NK-92 (cell line): ENCODE data around the gene TRPM3.
"Not testable (repeated sequence)": the region's sequence is repeated elsewhere in the genome, so short reads cannot be mapped to it uniquely, and the experiment has no call there.

Experiments used
- DNase-seq: peaks from one replicate; lab custom pipeline; 2025; ENCODE audit not compliant: unreplicated experiment; lab: John Stamatoyannopoulos, UW

The TRPM3 gene

GRCh38 chr9:70778568-70778967, 342.9 kb downstream of the TRPM3 start:
- no peak for DNase-seq

GRCh38 chr9:70773579-70773978, 347.8 kb downstream of the TRPM3 start:
- no peak for DNase-seq

GRCh38 chr9:70772601-70773000, 348.8 kb downstream of the TRPM3 start:
- no peak for DNase-seq

- DNase-seq = no peak
Measured at GRCh38 chr9:70765946-70766345, 355.5 kb downstream of the TRPM3 start.

- DNase-seq = no peak
Measured at GRCh38 chr9:70761139-70761670, 360.2 kb downstream of the TRPM3 start.

GRCh38 chr9:70760228-70760627, 361.2 kb downstream of the TRPM3 start:
- DNase-seq = no peak

GRCh38 chr9:70753311-70753710, 368.1 kb downstream of the TRPM3 start:
- DNase-seq = no peak

GRCh38 chr9:70749066-70749465, 372.4 kb downstream of the TRPM3 start:
- DNase-seq = no peak

- no peak for DNase-seq
Measured at GRCh38 chr9:70747261-70747718, 374.1 kb downstream of the TRPM3 start.

GRCh38 chr9:70746760-70747159, 374.7 kb downstream of the TRPM3 start:
- DNase-seq = no peak

- no peak for DNase-seq
Measured at GRCh38 chr9:70746316-70746715, 375.1 kb downstream of the TRPM3 start.

- DNase-seq = not testable (repeated sequence)
Measured at GRCh38 chr9:70724794-70725193, 396.6 kb downstream of the TRPM3 start.

GRCh38 chr9:70724025-70724424, 397.4 kb downstream of the TRPM3 start:
- DNase-seq = not testable (repeated sequence)

GRCh38 chr9:70706797-70707196, 414.6 kb downstream of the TRPM3 start:
- DNase-seq = not testable (repeated sequence)

GRCh38 chr9:70701163-70701562, 420.3 kb downstream of the TRPM3 start:
- DNase-seq = no peak

GRCh38 chr9:70696694-70697335, 424.6 kb downstream of the TRPM3 start:
- no peak for DNase-seq

GRCh38 chr9:70694758-70695157, 426.7 kb downstream of the TRPM3 start:
- DNase-seq = no peak

- no peak for DNase-seq
Measured at GRCh38 chr9:70693186-70693585, 428.2 kb downstream of the TRPM3 start.

- no peak for DNase-seq
Measured at GRCh38 chr9:70692431-70692830, 429.0 kb downstream of the TRPM3 start.

- no peak for DNase-seq
Measured at GRCh38 chr9:70688704-70689103, 432.7 kb downstream of the TRPM3 start.

GRCh38 chr9:70683841-70684240, 437.6 kb downstream of the TRPM3 start:
- no peak for DNase-seq

GRCh38 chr9:70682298-70682697, 439.1 kb downstream of the TRPM3 start:
- no peak for DNase-seq

GRCh38 chr9:70679845-70680244, 441.6 kb downstream of the TRPM3 start:
- DNase-seq = no peak
